ENCODE measurements around the gene PARVA. TPM values are rescaled to one million over a fixed set of nuclear protein-coding genes. Genes with fewer than 3 reads are reported as not detected.

The PARVA gene
- total and polyA plus RNA-seq, 9 of the 15 experiments (the other 6 are each of a cell fraction or from before 2014, with no cell fraction given): 0.11 TPM; not detected in 8

GRCh38 chr11:12402025-12402424 is 24.7 kb downstream of the PARVA start:
- ChIA-PET CTCF (ENCODE audit: low intra/inter-chr PET ratio) (no interaction called here), POLR2A (no interaction called here)
- TF ChIP-seq ZNF146 (CRISPR knock-in tag; IDR thresholded peaks at IDR 0.05; ENCODE audit: unreplicated experiment) (no peak), ATF7 (IDR thresholded peaks at IDR 0.05) (peak; percentile 54; the same call in 1 of the 2 replicates), RAD21 (CRISPR knock-in tag; conservative IDR thresholded peaks at IDR 0.05 in 1 of 2, IDR thresholded peaks at IDR 0.05 in 1 of 2) (peak in 1 of 2 experiments; percentile 50; a peak in 2 of 4 replicates), IRF1 (CRISPR knock-in tag; IDR thresholded peaks at IDR 0.05; ENCODE audit: borderline replicate concordance) (no peak)
- Histone ChIP-seq H4K20me1 (replicated peaks; ENCODE audit: control insufficient read depth, insufficient read depth, low read length) (no peaks in the 10 kb centered on the region), H3K9me3 (replicated peaks; ENCODE audit: control insufficient read depth, insufficient read depth, low read depth, low read length) (no peaks in the 10 kb centered on the region), H3K4me2 (ENCODE audit: insufficient read depth, low read length) (no peak overlapping the region), H3K36me3 (ENCODE audit: control insufficient read depth, insufficient read depth, low read length) (no peaks in the 10 kb centered on the region), H3K4me1 (replicated peaks in 1 of 2; ENCODE audit: control insufficient read depth in 2 of 2, insufficient read depth in 2 of 2, low read length in 2 of 2) (no peaks in the 10 kb centered on the region), H3K27me3 (ENCODE audit: control insufficient read depth in 2 of 2, insufficient read depth in 2 of 2, low read length in 2 of 2) (peaks cover 2 to 14% of the 10 kb centered on the region in 2 experiments; a peak in 2 of 5 replicates), H3K9me1 (ENCODE audit: control insufficient read depth, insufficient read depth, low read length) (no peaks in the 10 kb centered on the region), H3K9ac (ENCODE audit: insufficient read depth in 1 of 2, low read depth in 2 of 2, low read length in 2 of 2) (no peak overlapping the region), H3K79me2 (ENCODE audit: control insufficient read depth, insufficient read depth, low read length) (no peaks in the 10 kb centered on the region), H3K27ac (ENCODE audit: extremely low read depth, low read depth, low read length) (no peak overlapping the region), H2AFZ (ENCODE audit: low read depth, low read length) (no peak overlapping the region), H3K4me3 (no peak overlapping the region)
- no peak for FAIRE-seq
- in situ Hi-C loops (cut with MboI) (no loop called here), intact Hi-C loops (cut with micrococcal nuclease) (loop anchor here (10.0 kb wide), 1 partner anchor 47 kb away; no protein-coding TSS in a partner anchor)
- DNase-seq (ENCODE audit: extremely low read depth in 1 of 4, low spot score in 3 of 4): peak in 1 of 4 experiments; percentile 8
- ATAC-seq: no peak
- BruUV-seq (replicated peaks): no TSS peak
- 0% methylated on average over 4 of the region's 4 CpGs for WGBS (ENCODE audit: insufficient coverage, low coverage, missing lambda C conversion rate)

DNA sequence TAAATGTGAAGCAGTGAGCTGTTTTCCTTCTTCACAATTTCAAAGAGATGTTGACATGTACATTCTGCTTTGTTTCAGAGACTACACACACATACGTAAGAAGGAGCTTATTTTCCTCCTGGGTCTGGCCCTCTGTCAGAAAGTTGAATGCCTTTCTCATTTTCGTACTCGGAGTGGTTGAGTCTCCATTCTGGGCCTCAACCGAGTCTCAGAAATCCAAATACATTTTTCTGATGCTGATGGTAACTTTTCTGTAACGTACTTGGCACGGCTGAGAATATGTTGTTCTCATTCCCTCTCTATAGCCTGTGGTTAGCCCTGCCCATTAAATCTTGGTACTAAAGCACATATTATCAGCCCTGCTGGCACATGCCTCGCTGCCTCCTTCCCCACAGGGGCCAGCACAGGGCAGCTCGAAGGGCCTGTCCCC is 25.3 kb downstream of the PARVA start:
- DNase-seq (ENCODE audit: extremely low read depth in 1 of 4, low spot score in 3 of 4) (no peak), FAIRE-seq (no peak), ATAC-seq (no peak)
- H3K27me3 ChIP-seq (ENCODE audit: control insufficient read depth in 2 of 2, insufficient read depth in 2 of 2, low read length in 2 of 2): peaks cover 2 to 14% of the 10 kb centered on the region in 2 experiments; a peak in 2 of 5 replicates
- H4K20me1 ChIP-seq (replicated peaks; ENCODE audit: control insufficient read depth, insufficient read depth, low read length): no peaks in the 10 kb centered on the region
- CTCF ChIA-PET (ENCODE audit: low intra/inter-chr PET ratio): no interaction called here
- no peak overlapping the region for H2AFZ ChIP-seq (ENCODE audit: low read depth, low read length)
- H3K27ac ChIP-seq (ENCODE audit: extremely low read depth, low read depth, low read length): no peak overlapping the region
- in situ Hi-C loops (cut with MboI) (no loop called here), intact Hi-C loops (cut with micrococcal nuclease) (loop anchor here (10.0 kb wide), 1 partner anchor 48 kb away; no protein-coding TSS in a partner anchor)
- H3K9ac ChIP-seq (ENCODE audit: insufficient read depth in 1 of 2, low read depth in 2 of 2, low read length in 2 of 2): no peak overlapping the region
- no peaks in the 10 kb centered on the region for H3K4me1 ChIP-seq (replicated peaks in 1 of 2; ENCODE audit: control insufficient read depth in 2 of 2, insufficient read depth in 2 of 2, low read length in 2 of 2)
- H3K4me2 ChIP-seq (ENCODE audit: insufficient read depth, low read length): no peak overlapping the region
- no peak overlapping the region for H3K4me3 ChIP-seq
- 3% methylated on average over 8 of the region's 8 CpGs for WGBS (ENCODE audit: insufficient coverage, low coverage, missing lambda C conversion rate)
- TF ChIP-seq FOXK2 (conservative IDR thresholded peaks at IDR 0.05 in 1 of 2, IDR thresholded peaks at IDR 0.05 in 1 of 2; ENCODE audit: low read depth in 2 of 2) (no peak), ID3 (CRISPR knock-in tag; IDR thresholded peaks at IDR 0.05) (no peak), ID3 (tag; IDR thresholded peaks at IDR 0.05) (no peak), POLR2A (conservative IDR thresholded peaks at IDR 0.05) (no peak), ZKSCAN3 (CRISPR knock-in tag; IDR thresholded peaks at IDR 0.05) (no peak), MBD2 (IDR thresholded peaks at IDR 0.05; ENCODE audit: borderline replicate concordance, low read depth) (no peak), POLR2H (tag; IDR thresholded peaks at IDR 0.05; ENCODE audit: low read depth) (no peak)
- H3K9me3 ChIP-seq (replicated peaks; ENCODE audit: control insufficient read depth, insufficient read depth, low read depth, low read length): no peaks in the 10 kb centered on the region
- POLR2A ChIA-PET: no interaction called here
- no peaks in the 10 kb centered on the region for H3K79me2 ChIP-seq (ENCODE audit: control insufficient read depth, insufficient read depth, low read length)
- no peaks in the 10 kb centered on the region for H3K36me3 ChIP-seq (ENCODE audit: control insufficient read depth, insufficient read depth, low read length)
- H3K9me1 ChIP-seq (ENCODE audit: control insufficient read depth, insufficient read depth, low read length): no peaks in the 10 kb centered on the region
- no TSS peak for BruUV-seq (replicated peaks)

All from K562 (cell line).